HCT116 (cell line): ENCODE data around the gene FCER2. TPM values are rescaled to one million over a fixed set of nuclear protein-coding genes. Genes with fewer than 3 reads are reported as not detected.

Experiments used
- ATAC-seq: fragments of 200-7000 bp; cut with Tn5 transposase; 2 replicates; pipeline ENCODE4 v1.9.1; 2020; ENCODE audit warnings: mild to moderate bottlenecking, moderate library complexity
- BruUV-seq: library from RNA; stranded (reverse); fragments of 400-500 nt; replicated peaks from 2 replicates; lab custom pipeline; 2021; lab: Mats Ljungman, UMichigan
- CTCF ChIA-PET: fragments of 300-600 bp; sonication (Branson Sonifier 250); formaldehyde crosslinking; loops from one replicate; lab custom pipeline; 2021; ENCODE audit warnings: antibody characterized with exemption; lab: Charles Lee
- POLR2A ChIA-PET: fragments of 300-600, 350-600 bp; sonication (Branson Sonifier 250); formaldehyde crosslinking; loops from one replicate; lab custom pipeline; 2021; ENCODE audit warnings: antibody characterized with exemption; lab: Charles Lee
- RAD21 ChIA-PET, 2 experiments: fragments of 300-600 bp; sonication (Branson Sonifier 250); formaldehyde crosslinking; loops; one replicate each; lab custom pipeline; 2023; ENCODE audit warnings: low total read pairs in 2 of 2; ENCODE audit not compliant: uncharacterized antibody in 2 of 2, unreplicated experiment in 2 of 2, low non-redundant PET in 1 of 2; lab: Charles Lee
- DNase-seq: peaks from one replicate; pipeline ENCODE4 v3.0.0-alpha.2; 2010; ENCODE audit warnings: low read depth, low spot score
- H2AFZ ChIP-seq: fragments of 200-600 bp; shearing (Covaris generic), sonication (generic); 2 replicates; pipeline ENCODE4 v1.6.1; 2017; ENCODE audit warnings: low read depth, mixed run types, mixed read lengths, antibody characterized with exemption, low read length; ENCODE audit not compliant: poor library complexity, severe bottlenecking
- H3K27ac ChIP-seq: 2 replicates; pipeline ENCODE4 v1.5.1; 2012; ENCODE audit warnings: low read depth, low read length
- H3K27me3 ChIP-seq: fragments of 200-600 bp; sonication (generic); 2 replicates; pipeline ENCODE4 v1.6.1; 2016; ENCODE audit warnings: mixed run types, low read length, mixed read lengths; ENCODE audit not compliant: insufficient read depth
- H3K36me3 ChIP-seq, 2 experiments: fragments of 200-500 bp in 1 of 2; fragments of 200-600 bp in 1 of 2; sonication (Bioruptor generic) in 1 of 2; sonication (generic) in 1 of 2; 2 replicates each; pipeline versions ENCODE4 v1.5.1 to v1.6.1; 2014 to 2016; ENCODE audit warnings: low read length in 2 of 2, inconsistent platforms in 1 of 2, mixed read lengths in 1 of 2, mixed run types in 1 of 2; ENCODE audit not compliant: insufficient read depth in 2 of 2, control insufficient read depth in 1 of 2
- H3K4me1 ChIP-seq, 2 experiments: fragments of 200-600 bp in 1 of 2; sonication (generic) in 1 of 2; 2 replicates each; pipeline versions ENCODE4 v1.5.1 to v1.6.1; 2012 to 2017; ENCODE audit warnings: low read length in 2 of 2, inconsistent platforms in 1 of 2, mild to moderate bottlenecking in 1 of 2, mixed read lengths in 1 of 2, mixed run types in 1 of 2, moderate library complexity in 1 of 2; ENCODE audit not compliant: insufficient read depth in 2 of 2, control insufficient read depth in 1 of 2
- H3K4me2 ChIP-seq: fragments of 200-600 bp; sonication (generic); 2 replicates; pipeline ENCODE4 v1.6.1; 2017; ENCODE audit warnings: mixed run types, low read length, mixed read lengths
- H3K4me3 ChIP-seq, 2 experiments: fragments of 200-600 bp in 1 of 2; sonication (generic) in 1 of 2; replicated peaks in 1 of 2; 2 replicates each; pipeline ENCODE4 v1.5.1; 2011 to 2016; ENCODE audit warnings: low read length in 2 of 2, control low read depth in 1 of 2, low read depth in 1 of 2, mild to moderate bottlenecking in 1 of 2, mixed read lengths in 1 of 2, mixed run types in 1 of 2
- H3K79me2 ChIP-seq: fragments of 200-600 bp; sonication (generic); 2 replicates; pipeline ENCODE4 v1.6.1; 2017; ENCODE audit warnings: mild to moderate bottlenecking, mixed run types, low read length, moderate library complexity, mixed read lengths; ENCODE audit not compliant: insufficient read depth
- H3K9ac ChIP-seq: fragments of 200-600 bp; sonication (generic); 2 replicates; pipeline ENCODE4 v1.6.1; 2016; ENCODE audit warnings: low read length, mixed read lengths
- H3K9me2 ChIP-seq: fragments of 200-600 bp; sonication (generic), shearing (Covaris generic); 2 replicates; pipeline ENCODE4 v1.6.1; 2017; ENCODE audit warnings: mixed run types, mild to moderate bottlenecking, moderate library complexity; ENCODE audit not compliant: insufficient read depth
- H3K9me3 ChIP-seq, 2 experiments: fragments of 200-500 bp in 1 of 2; fragments of 200-600 bp in 1 of 2; sonication (Bioruptor generic) in 1 of 2; sonication (generic) in 1 of 2; 2 replicates each; pipeline ENCODE4 v1.6.1; 2014 to 2017; ENCODE audit warnings: low read length in 2 of 2, mixed read lengths in 2 of 2, inconsistent platforms in 1 of 2, low read depth in 1 of 2, mild to moderate bottlenecking in 1 of 2, mixed run types in 1 of 2, moderate library complexity in 1 of 2; ENCODE audit not compliant: control insufficient read depth in 1 of 2, insufficient read depth in 1 of 2
- H4K20me1 ChIP-seq: fragments of 200-600 bp; sonication (generic), shearing (Covaris generic); 2 replicates; pipeline ENCODE4 v1.6.1; 2017; ENCODE audit warnings: mixed run types, mild to moderate bottlenecking, moderate library complexity; ENCODE audit not compliant: insufficient read depth
- ATF3 ChIP-seq: IDR thresholded peaks from 2 replicates; pipeline ENCODE4 v1.6.1; 2012
- CBX3 ChIP-seq: IDR thresholded peaks from 2 replicates; pipeline ENCODE4 v1.6.1; 2012; ENCODE audit warnings: low read depth
- CEBPB ChIP-seq: IDR thresholded peaks from 2 replicates; pipeline ENCODE4 v1.6.1; 2012; ENCODE audit warnings: low read depth
- CTCF ChIP-seq, 3 experiments: fragments of 200-600 bp in 1 of 3; sonication (generic) in 1 of 3; IDR thresholded peaks in 2 of 3; conservative IDR thresholded peaks in 1 of 3; 2 replicates each; pipeline ENCODE4 v1.5.1; 2012 to 2017; ENCODE audit warnings: low read depth in 2 of 3, low read length in 2 of 3, antibody characterized with exemption in 1 of 3, borderline replicate concordance in 1 of 3, control low read depth in 1 of 3, mild to moderate bottlenecking in 1 of 3, mixed read lengths in 1 of 3, mixed run types in 1 of 3, moderate library complexity in 1 of 3; ENCODE audit not compliant: insufficient read depth in 1 of 3
- EGR1 ChIP-seq: IDR thresholded peaks from 2 replicates; pipeline ENCODE4 v1.6.1; 2012; ENCODE audit warnings: low read depth
- ELF1 ChIP-seq: IDR thresholded peaks from 2 replicates; pipeline ENCODE4 v1.6.1; 2012; ENCODE audit warnings: low read depth, borderline replicate concordance
- EZH2 ChIP-seq: fragments of 200-600 bp; sonication (generic); IDR thresholded peaks from 2 replicates; pipeline ENCODE4 v1.6.1; 2017; ENCODE audit warnings: antibody characterized with exemption, mixed run types
- EZH2phosphoT487 ChIP-seq: fragments of 200-600 bp; IDR thresholded peaks from 2 replicates; pipeline ENCODE4 v1.6.1; 2018; ENCODE audit warnings: antibody characterized with exemption, borderline replicate concordance
- FOSL1 ChIP-seq: IDR thresholded peaks from 2 replicates; pipeline ENCODE4 v1.6.1; 2012; ENCODE audit warnings: low read depth
- JUND ChIP-seq: IDR thresholded peaks from 2 replicates; pipeline ENCODE4 v1.6.1; 2012
- POLR2A ChIP-seq: IDR thresholded peaks from 2 replicates; pipeline ENCODE4 v1.7.0; 2011; ENCODE audit warnings: borderline replicate concordance; ENCODE audit not compliant: insufficient read depth, insufficient read length; ENCODE audit errors: extremely low read depth
- POLR2AphosphoS5 ChIP-seq: IDR thresholded peaks from 2 replicates; pipeline ENCODE4 v1.6.1; 2011; ENCODE audit warnings: mild to moderate bottlenecking, low read depth, low read length, moderate library complexity
- RAD21 ChIP-seq: IDR thresholded peaks from 2 replicates; pipeline ENCODE4 v1.6.1; 2012; ENCODE audit warnings: low read depth, mild to moderate bottlenecking
- REST ChIP-seq: IDR thresholded peaks from 2 replicates; pipeline ENCODE4 v1.6.1; 2012; ENCODE audit warnings: low read depth
- SIN3A ChIP-seq: IDR thresholded peaks from 2 replicates; pipeline ENCODE4 v1.6.1; 2012; ENCODE audit warnings: low read depth
- SRF ChIP-seq: IDR thresholded peaks from 2 replicates; pipeline ENCODE4 v1.6.1; 2012; ENCODE audit warnings: low read depth
- TCF7L2 ChIP-seq: IDR thresholded peaks from 2 replicates; pipeline ENCODE4 v1.7.0; 2011; ENCODE audit warnings: borderline replicate concordance, inconsistent platforms; ENCODE audit not compliant: insufficient read depth, insufficient read length; ENCODE audit errors: extremely low read depth
- YY1 ChIP-seq: IDR thresholded peaks from 2 replicates; pipeline ENCODE4 v1.6.1; 2011; ENCODE audit warnings: low read length, low read depth, moderate library complexity, mild to moderate bottlenecking; ENCODE audit not compliant: insufficient replicate concordance; ENCODE audit errors: extremely low read depth
- intact Hi-C: fragments of 100-400 bp; cut with micrococcal nuclease; formaldehyde crosslinking; loops from 2 replicates; pipeline ENCODE4 v1.10.0; 2022
- total RNA-seq: library from RNA; stranded (reverse); gene quantifications from one replicate; pipeline ENCODE4 v1.2.1, GENCODE V29; 2021; ENCODE audit not compliant: unreplicated experiment
- TF ChIP-seq, protein P1 (sequence below): IDR thresholded peaks from 2 replicates; pipeline ENCODE4 v1.6.1; 2012
- TF ChIP-seq, protein P2 (sequence below): IDR thresholded peaks from 2 replicates; pipeline ENCODE4 v1.6.1; 2011; ENCODE audit warnings: mild to moderate bottlenecking, low read length, moderate library complexity; ENCODE audit not compliant: insufficient replicate concordance; ENCODE audit errors: extremely low read depth

The FCER2 gene
- total RNA-seq, 1 experiment from 2014 or later: 0.20 TPM

DNA sequence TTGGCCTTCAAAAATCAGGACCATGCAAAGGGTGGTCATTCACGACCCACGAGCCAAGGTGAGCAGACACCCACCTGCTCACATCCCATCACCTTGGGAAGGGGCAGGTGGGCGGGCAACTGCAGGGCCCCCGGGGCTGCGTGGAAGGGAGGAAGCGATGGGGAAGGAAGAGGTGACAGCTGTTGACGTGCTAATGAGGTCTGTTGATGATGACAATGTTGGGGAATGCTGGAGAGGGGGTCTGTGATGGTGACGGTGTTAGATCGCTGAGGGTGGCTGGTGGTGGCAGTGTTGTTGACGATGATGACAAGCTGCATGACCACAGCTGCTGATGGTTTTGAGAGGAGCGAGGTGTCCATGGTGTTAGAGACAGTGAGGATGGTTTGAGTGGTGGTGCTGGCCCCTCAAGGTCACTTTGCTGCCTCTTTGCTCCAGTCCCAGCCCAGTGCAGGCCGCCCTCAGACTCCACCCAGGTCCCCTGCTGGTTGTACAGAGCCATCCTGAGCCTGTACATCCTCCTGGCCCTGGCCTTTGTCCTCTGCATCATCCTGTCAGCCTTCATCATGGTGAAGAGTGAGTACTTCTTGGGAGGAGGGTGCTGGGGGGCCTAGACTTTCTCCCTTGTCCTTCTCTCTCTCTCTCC, 24.1 kb downstream of the FCER2 start:
- Histone ChIP-seq H3K9me3 (peaks cover 0 to 3% of the 10 kb centered on the region in 2 experiments; a peak in 1 of 4 replicates), H3K27me3 (no peaks in the 10 kb centered on the region), H3K9me2 (no peaks in the 10 kb centered on the region), H3K79me2 (peaks cover 20% of the 10 kb centered on the region; the same call in 1 of the 2 replicates), H3K4me1 (peaks cover 6 to 37% of the 10 kb centered on the region in 2 experiments), H3K9ac (no peak overlapping the region), H2AFZ (no peak overlapping the region), H3K4me3 (no peak overlapping the region), H4K20me1 (no peaks in the 10 kb centered on the region), H3K27ac (no peak overlapping the region), H3K36me3 (peaks cover 4% of the 10 kb centered on the region in 2 experiments; a peak in 3 of 4 replicates), H3K4me2 (no peak overlapping the region)
- RAD21 ChIA-PET: no interaction called here
- no peak for TF ChIP-seq ELF1
- no peak for TF ChIP-seq RAD21
- no peak for TF ChIP-seq SRF
- TF ChIP-seq CTCF (IDR thresholded peaks at IDR 0.05 in 2 of 3, conservative IDR thresholded peaks at IDR 0.05 in 1 of 3; ENCODE audit: borderline replicate concordance in 1 of 3, insufficient read depth in 1 of 3, low read depth in 2 of 3, low read length in 2 of 3): no peak
- TF ChIP-seq FOSL1: no peak
- TF ChIP-seq TCF7L2: no peak
- no peak for TF ChIP-seq ATF3
- no peak for TF ChIP-seq CBX3
- no peak for TF ChIP-seq EZH2phosphoT487
- no peak for TF ChIP-seq SIN3A
- TF ChIP-seq YY1: no peak
- no peak for TF ChIP-seq POLR2AphosphoS5
- no peak for TF ChIP-seq POLR2A
- TF ChIP-seq JUND: no peak
- TF ChIP-seq EZH2: no peak
- no peak for TF ChIP-seq CEBPB
- TF ChIP-seq, protein P1, sequence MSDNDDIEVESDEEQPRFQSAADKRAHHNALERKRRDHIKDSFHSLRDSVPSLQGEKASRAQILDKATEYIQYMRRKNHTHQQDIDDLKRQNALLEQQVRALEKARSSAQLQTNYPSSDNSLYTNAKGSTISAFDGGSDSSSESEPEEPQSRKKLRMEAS: no peak
- TF ChIP-seq EGR1: no peak
- TF ChIP-seq REST: no peak
- TF ChIP-seq, protein P2, sequence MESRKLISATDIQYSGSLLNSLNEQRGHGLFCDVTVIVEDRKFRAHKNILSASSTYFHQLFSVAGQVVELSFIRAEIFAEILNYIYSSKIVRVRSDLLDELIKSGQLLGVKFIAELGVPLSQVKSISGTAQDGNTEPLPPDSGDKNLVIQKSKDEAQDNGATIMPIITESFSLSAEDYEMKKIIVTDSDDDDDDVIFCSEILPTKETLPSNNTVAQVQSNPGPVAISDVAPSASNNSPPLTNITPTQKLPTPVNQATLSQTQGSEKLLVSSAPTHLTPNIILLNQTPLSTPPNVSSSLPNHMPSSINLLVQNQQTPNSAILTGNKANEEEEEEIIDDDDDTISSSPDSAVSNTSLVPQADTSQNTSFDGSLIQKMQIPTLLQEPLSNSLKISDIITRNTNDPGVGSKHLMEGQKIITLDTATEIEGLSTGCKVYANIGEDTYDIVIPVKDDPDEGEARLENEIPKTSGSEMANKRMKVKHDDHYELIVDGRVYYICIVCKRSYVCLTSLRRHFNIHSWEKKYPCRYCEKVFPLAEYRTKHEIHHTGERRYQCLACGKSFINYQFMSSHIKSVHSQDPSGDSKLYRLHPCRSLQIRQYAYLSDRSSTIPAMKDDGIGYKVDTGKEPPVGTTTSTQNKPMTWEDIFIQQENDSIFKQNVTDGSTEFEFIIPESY: no peak
- POLR2A ChIA-PET: no interaction called here
- DNase-seq (no peak), ATAC-seq (no peak)
- CTCF ChIA-PET: interaction anchor here (1.7 kb wide), 1 partner anchor 109 kb away, joined by 5 read pairs; no protein-coding TSS in a partner anchor
- no TSS peak for BruUV-seq
- intact Hi-C loops: no loop called here
